ENCODE results near the gene VPS13A. TPM values are rescaled to one million over a fixed set of nuclear protein-coding genes. Genes with fewer than 3 reads are reported as not detected.

VPS13A gene
- total and polyA plus RNA-seq, 2 donors (not counting 1 experiment from before 2014, with no cell fraction given): 12.8 to 39.3 TPM

GRCh38 chr9:77325058-77325457 lies 147.7 kb downstream of the VPS13A start:
- Histone ChIP-seq H2AFZ (ENCODE audit: low read length) (no peak overlapping the region), H3K79me2 (ENCODE audit: control insufficient read depth, insufficient read depth, low read length) (no peaks in the 10 kb centered on the region), H3K9ac (ENCODE audit: insufficient read depth, low read length) (no peak overlapping the region), H4K20me1 (ENCODE audit: control insufficient read depth, extremely low read depth, insufficient read depth, low read length) (no peaks in the 10 kb centered on the region), H3K36me3 (ENCODE audit: control insufficient read depth, insufficient read depth, low read length) (no peaks in the 10 kb centered on the region), H3K27ac (ENCODE audit: insufficient read depth, low read length) (no peak overlapping the region), H3K4me1 (ENCODE audit: control insufficient read depth, extremely low read depth, insufficient read depth, low read length) (no peaks in the 10 kb centered on the region), H3K4me3 (replicated peaks in 1 of 4; ENCODE audit: control extremely low read depth in 1 of 4, insufficient read depth in 1 of 4, low read depth in 3 of 4, low read length in 4 of 4) (no peak overlapping the region), H3K27me3 (ENCODE audit: control insufficient read depth, insufficient read depth, low read length) (no peaks in the 10 kb centered on the region), H3K9me3 (ENCODE audit: control insufficient read depth, insufficient read depth, low read depth, low read length) (no peaks in the 10 kb centered on the region), H3K4me2 (ENCODE audit: extremely low read depth, insufficient read depth, low read length) (no peak overlapping the region)
- no peak for DNase-seq (ENCODE audit: low read depth in 2 of 2)
- no peak for TF ChIP-seq EZH2 (IDR thresholded peaks at IDR 0.05; ENCODE audit: low read length, missing control alignments)
- no peak for TF ChIP-seq CTCF (conservative IDR thresholded peaks at IDR 0.05 in 1 of 2, IDR thresholded peaks at IDR 0.05 in 1 of 2; ENCODE audit: low read depth in 1 of 2, low read length in 2 of 2)

- H3K27ac ChIP-seq (ENCODE audit: insufficient read depth, low read length): no peak overlapping the region
- no peaks in the 10 kb centered on the region for H3K36me3 ChIP-seq (ENCODE audit: control insufficient read depth, insufficient read depth, low read length)
- H3K27me3 ChIP-seq (ENCODE audit: control insufficient read depth, insufficient read depth, low read length): no peaks in the 10 kb centered on the region
- H3K9ac ChIP-seq (ENCODE audit: insufficient read depth, low read length): no peak overlapping the region
- no peak for TF ChIP-seq EZH2 (IDR thresholded peaks at IDR 0.05; ENCODE audit: low read length, missing control alignments)
- TF ChIP-seq CTCF (conservative IDR thresholded peaks at IDR 0.05 in 1 of 2, IDR thresholded peaks at IDR 0.05 in 1 of 2; ENCODE audit: low read depth in 1 of 2, low read length in 2 of 2): no peak
- DNase-seq (ENCODE audit: low read depth in 2 of 2): no peak
- no peaks in the 10 kb centered on the region for H3K9me3 ChIP-seq (ENCODE audit: control insufficient read depth, insufficient read depth, low read depth, low read length)
- no peak overlapping the region for H3K4me2 ChIP-seq (ENCODE audit: extremely low read depth, insufficient read depth, low read length)
- no peaks in the 10 kb centered on the region for H4K20me1 ChIP-seq (ENCODE audit: control insufficient read depth, extremely low read depth, insufficient read depth, low read length)
- H3K4me1 ChIP-seq (ENCODE audit: control insufficient read depth, extremely low read depth, insufficient read depth, low read length): no peaks in the 10 kb centered on the region
- no peak overlapping the region for H2AFZ ChIP-seq (ENCODE audit: low read length)
- H3K79me2 ChIP-seq (ENCODE audit: control insufficient read depth, insufficient read depth, low read length): no peaks in the 10 kb centered on the region
- H3K4me3 ChIP-seq (replicated peaks in 1 of 4; ENCODE audit: control extremely low read depth in 1 of 4, insufficient read depth in 1 of 4, low read depth in 3 of 4, low read length in 4 of 4): no peak overlapping the region
These were observed 150.8 kb downstream of the VPS13A start for GRCh38 chr9:77328102-77328501.

GRCh38 chr9:77370064-77370463 lies 192.7 kb downstream of the VPS13A start:
- H3K4me3 ChIP-seq (replicated peaks in 1 of 4; ENCODE audit: control extremely low read depth in 1 of 4, insufficient read depth in 1 of 4, low read depth in 3 of 4, low read length in 4 of 4): no peak overlapping the region
- no peaks in the 10 kb centered on the region for H3K27me3 ChIP-seq (ENCODE audit: control insufficient read depth, insufficient read depth, low read length)
- H3K4me1 ChIP-seq (ENCODE audit: control insufficient read depth, extremely low read depth, insufficient read depth, low read length): no peaks in the 10 kb centered on the region
- H3K9ac ChIP-seq (ENCODE audit: insufficient read depth, low read length): no peak overlapping the region
- H2AFZ ChIP-seq (ENCODE audit: low read length): no peak overlapping the region
- H3K9me3 ChIP-seq (ENCODE audit: control insufficient read depth, insufficient read depth, low read depth, low read length): no peaks in the 10 kb centered on the region
- no peak overlapping the region for H3K27ac ChIP-seq (ENCODE audit: insufficient read depth, low read length)
- H3K4me2 ChIP-seq (ENCODE audit: extremely low read depth, insufficient read depth, low read length): no peak overlapping the region
- no peak for DNase-seq (ENCODE audit: low read depth in 2 of 2)
- no peak for TF ChIP-seq EZH2 (IDR thresholded peaks at IDR 0.05; ENCODE audit: low read length, missing control alignments)
- peaks cover 4% of the 10 kb centered on the region for H3K36me3 ChIP-seq (ENCODE audit: control insufficient read depth, insufficient read depth, low read length)
- no peaks in the 10 kb centered on the region for H4K20me1 ChIP-seq (ENCODE audit: control insufficient read depth, extremely low read depth, insufficient read depth, low read length)
- H3K79me2 ChIP-seq (ENCODE audit: control insufficient read depth, insufficient read depth, low read length): no peaks in the 10 kb centered on the region

Data from fibroblast of lung (primary cell).